Measurements from ENCODE around the gene ITGB3. TPM values are rescaled to one million over a fixed set of nuclear protein-coding genes. Genes with fewer than 3 reads are reported as not detected.
A peak's percentile ranks its signal among the peaks of the same experiment; 100 is the strongest.

ITGB3 gene
- total and polyA plus RNA-seq, 9 of the 15 experiments (the other 6 are each of a cell fraction or from before 2014, with no cell fraction given): 0.08 to 2.6 (median 0.62) TPM; not detected in 1

DNA sequence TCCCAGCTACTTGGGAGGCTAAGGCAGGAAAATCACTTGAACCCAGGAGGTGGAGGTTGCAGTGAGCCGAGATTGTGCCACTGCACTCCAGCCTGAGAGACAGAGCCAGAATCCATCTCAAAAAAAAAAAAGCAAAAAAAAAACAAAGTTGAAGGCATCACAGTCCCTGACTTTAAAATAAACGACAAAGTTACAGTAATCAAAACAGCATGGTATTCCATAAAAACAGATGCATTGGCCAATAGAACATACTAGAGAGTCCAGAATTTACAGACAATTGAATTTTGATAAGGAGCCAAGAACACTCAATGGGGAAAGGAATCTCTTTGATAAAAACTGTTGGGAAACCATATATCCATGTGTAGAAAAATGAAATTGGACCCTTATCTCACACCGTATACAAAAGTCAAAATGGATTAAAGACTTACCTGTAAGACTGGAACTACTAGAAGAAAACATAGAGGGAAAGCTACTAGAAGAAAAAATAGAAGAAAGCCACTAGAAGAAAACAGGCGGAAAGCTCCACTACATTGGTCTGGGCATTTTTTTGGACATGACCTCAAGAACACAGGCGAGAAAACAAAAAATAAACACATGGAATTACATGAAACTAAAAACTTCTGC, 67.4 kb downstream of the ITGB3 start (continued):
- TF ChIP-seq, protein P1, sequence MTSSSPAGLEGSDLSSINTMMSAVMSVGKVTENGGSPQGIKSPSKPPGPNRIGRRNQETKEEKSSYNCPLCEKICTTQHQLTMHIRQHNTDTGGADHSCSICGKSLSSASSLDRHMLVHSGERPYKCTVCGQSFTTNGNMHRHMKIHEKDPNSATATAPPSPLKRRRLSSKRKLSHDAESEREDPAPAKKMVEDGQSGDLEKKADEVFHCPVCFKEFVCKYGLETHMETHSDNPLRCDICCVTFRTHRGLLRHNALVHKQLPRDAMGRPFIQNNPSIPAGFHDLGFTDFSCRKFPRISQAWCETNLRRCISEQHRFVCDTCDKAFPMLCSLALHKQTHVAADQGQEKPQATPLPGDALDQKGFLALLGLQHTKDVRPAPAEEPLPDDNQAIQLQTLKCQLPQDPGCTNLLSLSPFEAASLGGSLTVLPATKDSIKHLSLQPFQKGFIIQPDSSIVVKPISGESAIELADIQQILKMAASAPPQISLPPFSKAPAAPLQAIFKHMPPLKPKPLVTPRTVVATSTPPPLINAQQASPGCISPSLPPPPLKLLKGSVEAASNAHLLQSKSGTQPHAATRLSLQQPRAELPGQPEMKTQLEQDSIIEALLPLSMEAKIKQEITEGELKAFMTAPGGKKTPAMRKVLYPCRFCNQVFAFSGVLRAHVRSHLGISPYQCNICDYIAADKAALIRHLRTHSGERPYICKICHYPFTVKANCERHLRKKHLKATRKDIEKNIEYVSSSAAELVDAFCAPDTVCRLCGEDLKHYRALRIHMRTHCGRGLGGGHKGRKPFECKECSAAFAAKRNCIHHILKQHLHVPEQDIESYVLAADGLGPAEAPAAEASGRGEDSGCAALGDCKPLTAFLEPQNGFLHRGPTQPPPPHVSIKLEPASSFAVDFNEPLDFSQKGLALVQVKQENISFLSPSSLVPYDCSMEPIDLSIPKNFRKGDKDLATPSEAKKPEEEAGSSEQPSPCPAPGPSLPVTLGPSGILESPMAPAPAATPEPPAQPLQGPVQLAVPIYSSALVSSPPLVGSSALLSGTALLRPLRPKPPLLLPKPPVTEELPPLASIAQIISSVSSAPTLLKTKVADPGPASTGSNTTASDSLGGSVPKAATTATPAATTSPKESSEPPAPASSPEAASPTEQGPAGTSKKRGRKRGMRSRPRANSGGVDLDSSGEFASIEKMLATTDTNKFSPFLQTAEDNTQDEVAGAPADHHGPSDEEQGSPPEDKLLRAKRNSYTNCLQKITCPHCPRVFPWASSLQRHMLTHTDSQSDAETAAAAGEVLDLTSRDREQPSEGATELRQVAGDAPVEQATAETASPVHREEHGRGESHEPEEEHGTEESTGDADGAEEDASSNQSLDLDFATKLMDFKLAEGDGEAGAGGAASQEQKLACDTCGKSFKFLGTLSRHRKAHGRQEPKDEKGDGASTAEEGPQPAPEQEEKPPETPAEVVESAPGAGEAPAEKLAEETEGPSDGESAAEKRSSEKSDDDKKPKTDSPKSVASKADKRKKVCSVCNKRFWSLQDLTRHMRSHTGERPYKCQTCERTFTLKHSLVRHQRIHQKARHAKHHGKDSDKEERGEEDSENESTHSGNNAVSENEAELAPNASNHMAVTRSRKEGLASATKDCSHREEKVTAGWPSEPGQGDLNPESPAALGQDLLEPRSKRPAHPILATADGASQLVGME (CRISPR knock-in tag; IDR thresholded peaks at IDR 0.05): no peak
- TF ChIP-seq, protein P2, sequence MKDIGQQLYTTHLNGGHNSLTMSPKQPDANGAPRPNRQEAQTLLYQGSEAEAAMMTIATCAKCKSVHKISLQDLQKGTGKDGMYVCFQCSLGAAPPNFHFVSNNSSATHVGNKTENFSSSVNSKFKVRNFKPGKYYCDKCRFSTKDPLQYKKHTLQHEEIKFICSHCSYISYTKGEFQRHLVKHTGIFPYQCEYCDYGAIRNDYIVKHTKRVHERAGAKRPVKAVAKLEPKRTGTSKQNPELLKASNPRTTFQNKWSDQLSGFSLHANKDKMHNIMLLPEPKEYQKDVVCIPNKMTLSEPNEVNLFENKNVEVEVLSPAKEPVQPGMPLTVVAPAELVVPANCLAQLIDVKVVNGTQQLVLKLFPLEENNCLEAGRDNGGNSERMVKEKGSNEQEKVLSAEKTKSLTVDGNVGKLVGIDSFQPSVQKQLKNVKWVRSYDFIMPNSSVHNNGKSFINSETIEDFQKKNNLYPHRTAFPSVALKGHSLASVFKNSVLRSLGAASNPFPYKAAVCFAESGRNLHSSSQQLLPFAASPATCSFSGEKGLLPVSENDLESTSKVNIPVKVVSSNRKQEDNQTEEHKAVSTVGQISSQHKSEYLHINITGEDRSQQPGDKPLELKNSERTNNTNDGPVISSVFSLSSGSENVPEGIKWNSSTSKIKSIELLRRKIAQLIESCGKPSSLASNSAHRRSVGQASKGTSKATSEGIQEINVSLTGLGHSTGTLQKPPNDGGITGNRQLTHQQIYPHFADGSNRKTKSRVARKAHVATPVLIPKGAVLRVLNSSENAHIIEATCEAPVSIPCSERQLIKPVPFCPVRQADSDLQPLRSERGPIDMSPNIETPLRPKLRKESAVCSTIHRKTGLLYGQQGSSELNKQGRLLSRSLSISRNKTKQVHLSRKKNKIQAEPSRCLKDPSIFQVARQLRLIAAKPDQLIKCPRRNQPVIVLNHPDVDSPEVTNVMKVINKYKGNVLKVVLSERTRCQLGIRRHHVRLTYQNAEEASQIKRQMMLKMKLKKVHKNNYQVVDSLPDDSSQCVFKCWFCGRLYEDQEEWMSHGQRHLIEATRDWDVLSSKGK (CRISPR knock-in tag; IDR thresholded peaks at IDR 0.05): no peak
- TF ChIP-seq TRIM28 (IDR thresholded peaks at IDR 0.05) (peak; percentile 91), CBX2 (IDR thresholded peaks at IDR 0.05; ENCODE audit: insufficient read depth, low read length, poor library complexity, severe bottlenecking) (no peak), ZNF212 (CRISPR knock-in tag; IDR thresholded peaks at IDR 0.05) (no peak), HCFC1 (IDR thresholded peaks at IDR 0.05; ENCODE audit: low read depth, low read length) (no peak), TCFL5 (CRISPR knock-in tag; conservative IDR thresholded peaks at IDR 0.05) (no peak), MAFK (IDR thresholded peaks at IDR 0.05; ENCODE audit: low read length) (no peak), ETS2 (tag; IDR thresholded peaks at IDR 0.05; ENCODE audit: borderline replicate concordance, poor library complexity, severe bottlenecking) (no peak)
